ENCODE results near the gene SHC2.

DNA sequence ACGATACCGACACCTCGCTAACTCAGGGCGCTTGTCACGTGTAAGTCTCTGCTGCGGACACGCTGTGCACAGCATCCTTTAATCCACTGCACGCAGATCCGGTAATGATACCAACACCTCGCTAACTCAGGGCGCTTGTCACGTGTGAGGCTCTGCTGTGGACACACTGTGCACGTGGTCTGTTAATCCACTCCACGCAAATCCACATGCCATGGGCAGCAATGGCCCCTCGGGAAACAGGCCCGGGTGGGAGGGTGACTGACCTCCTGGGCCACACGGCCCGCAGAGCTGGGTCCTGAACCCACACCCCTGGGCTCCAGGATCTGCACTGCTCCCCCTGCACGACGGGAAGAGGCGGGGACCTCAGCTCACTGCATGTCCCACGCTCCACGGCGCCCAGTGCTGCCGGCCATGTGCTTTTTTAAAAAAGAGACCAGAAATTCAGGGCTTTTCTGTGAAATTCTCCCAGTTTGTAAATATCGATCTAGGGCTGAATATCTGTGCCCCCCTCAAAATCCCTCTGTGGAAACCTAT lies 16.1 kb downstream of the SHC2 start:
- TF ChIP-seq CTCF (IDR thresholded peaks at IDR 0.05) (no peak), POLR2A (IDR thresholded peaks at IDR 0.05) (no peak)
